ENCODE results near the gene PRDM16.

PRDM16 gene

GRCh38 chr1:3372317-3372716 lies 303.3 kb downstream of the PRDM16 start:
- H3K9me3 ChIP-seq (ENCODE audit: insufficient read depth, low read length, severe bottlenecking) = no peaks in the 10 kb centered on the region
- H3K9ac ChIP-seq (ENCODE audit: low read depth, low read length) = no peak overlapping the region
- H2AFZ ChIP-seq (ENCODE audit: low read depth, low read length) = no peak overlapping the region
- no peaks in the 10 kb centered on the region for H3K79me2 ChIP-seq (ENCODE audit: insufficient read depth, low read length)
- TF ChIP-seq CTCF (IDR thresholded peaks at IDR 0.05; ENCODE audit: borderline replicate concordance, extremely low read depth, low read length, poor library complexity, severe bottlenecking) = no peak
- no peak for TF ChIP-seq EZH2 (IDR thresholded peaks at IDR 0.05; ENCODE audit: borderline replicate concordance, low read depth, low read length, severe bottlenecking)
- H4K20me1 ChIP-seq (ENCODE audit: insufficient read depth, low read length) = no peaks in the 10 kb centered on the region; the same call in 1 of the 2 replicates
- no peaks in the 10 kb centered on the region for H3K27me3 ChIP-seq (ENCODE audit: insufficient read depth, low read length, poor library complexity)
- DNase-seq (peak; percentile 51), ATAC-seq (ENCODE audit: insufficient read depth, low read depth) (peak; percentile 84)
- no peak overlapping the region for H3K4me3 ChIP-seq (ENCODE audit: low read depth in 1 of 2, low read length in 2 of 2)
- no peaks in the 10 kb centered on the region for H3K4me1 ChIP-seq (ENCODE audit: insufficient read depth, low read length)
- no peak overlapping the region for H3K27ac ChIP-seq (ENCODE audit: low read length)
- H3K4me2 ChIP-seq (ENCODE audit: insufficient read depth, low read length) = no peak overlapping the region
- H3K36me3 ChIP-seq (ENCODE audit: insufficient read depth, low read length) = no peaks in the 10 kb centered on the region

- Histone ChIP-seq H3K36me3 (ENCODE audit: insufficient read depth, low read length) (no peaks in the 10 kb centered on the region), H3K9me3 (ENCODE audit: insufficient read depth, low read length, severe bottlenecking) (no peaks in the 10 kb centered on the region), H3K27me3 (ENCODE audit: insufficient read depth, low read length, poor library complexity) (no peaks in the 10 kb centered on the region), H3K9ac (ENCODE audit: low read depth, low read length) (no peak overlapping the region), H3K4me3 (ENCODE audit: low read depth in 1 of 2, low read length in 2 of 2) (no peak overlapping the region), H2AFZ (ENCODE audit: low read depth, low read length) (no peak overlapping the region), H3K27ac (ENCODE audit: low read length) (no peak overlapping the region), H3K4me1 (ENCODE audit: insufficient read depth, low read length) (no peaks in the 10 kb centered on the region), H3K79me2 (ENCODE audit: insufficient read depth, low read length) (no peaks in the 10 kb centered on the region), H3K4me2 (ENCODE audit: insufficient read depth, low read length) (no peak overlapping the region), H4K20me1 (ENCODE audit: insufficient read depth, low read length) (no peaks in the 10 kb centered on the region; the same call in 1 of the 2 replicates)
- DNase-seq (no peak), ATAC-seq (ENCODE audit: insufficient read depth, low read depth) (no peak)
- TF ChIP-seq EZH2 (IDR thresholded peaks at IDR 0.05; ENCODE audit: borderline replicate concordance, low read depth, low read length, severe bottlenecking) = no peak
- no peak for TF ChIP-seq CTCF (IDR thresholded peaks at IDR 0.05; ENCODE audit: borderline replicate concordance, extremely low read depth, low read length, poor library complexity, severe bottlenecking)
Measured at GRCh38 chr1:3373175-3373574, 304.2 kb downstream of the PRDM16 start.

- Histone ChIP-seq H2AFZ (ENCODE audit: low read depth, low read length) (no peak overlapping the region), H3K4me3 (ENCODE audit: low read depth in 1 of 2, low read length in 2 of 2) (no peak overlapping the region), H3K9ac (ENCODE audit: low read depth, low read length) (no peak overlapping the region), H3K79me2 (ENCODE audit: insufficient read depth, low read length) (no peaks in the 10 kb centered on the region), H3K9me3 (ENCODE audit: insufficient read depth, low read length, severe bottlenecking) (no peaks in the 10 kb centered on the region), H3K27ac (ENCODE audit: low read length) (no peak overlapping the region), H3K4me2 (ENCODE audit: insufficient read depth, low read length) (no peak overlapping the region), H3K27me3 (ENCODE audit: insufficient read depth, low read length, poor library complexity) (no peaks in the 10 kb centered on the region), H3K4me1 (ENCODE audit: insufficient read depth, low read length) (no peaks in the 10 kb centered on the region), H3K36me3 (ENCODE audit: insufficient read depth, low read length) (no peaks in the 10 kb centered on the region), H4K20me1 (ENCODE audit: insufficient read depth, low read length) (no peaks in the 10 kb centered on the region; the same call in 1 of the 2 replicates)
- ATAC-seq (ENCODE audit: insufficient read depth, low read depth) (no peak), DNase-seq (no peak)
- TF ChIP-seq EZH2 (IDR thresholded peaks at IDR 0.05; ENCODE audit: borderline replicate concordance, low read depth, low read length, severe bottlenecking) (no peak), CTCF (IDR thresholded peaks at IDR 0.05; ENCODE audit: borderline replicate concordance, extremely low read depth, low read length, poor library complexity, severe bottlenecking) (no peak)
Measured at GRCh38 chr1:3373700-3374405, 304.9 kb downstream of the PRDM16 start.
